ENCODE results near the gene COMTD1.

COMTD1 gene

DNA sequence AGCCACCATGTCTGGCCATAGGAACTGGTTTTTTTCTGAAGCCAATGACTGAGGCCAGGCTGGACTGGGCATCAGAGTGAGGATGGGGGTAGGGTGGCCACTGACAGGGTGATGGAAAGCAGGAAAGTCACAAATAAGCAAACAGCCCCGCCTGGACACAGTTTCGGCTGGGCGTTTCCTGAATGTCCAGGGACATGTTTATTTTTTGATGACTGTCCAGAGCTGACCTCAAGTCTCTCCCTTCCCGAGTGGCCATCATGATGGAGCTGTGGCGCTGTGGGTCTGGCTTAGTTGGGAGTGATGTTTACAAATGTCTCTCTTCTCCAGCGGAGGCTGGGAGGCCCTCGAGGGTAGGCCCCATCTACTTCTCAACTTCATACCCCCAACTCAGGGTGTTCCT, 37.1 kb upstream of the COMTD1 start:
- TF ChIP-seq, protein P1, sequence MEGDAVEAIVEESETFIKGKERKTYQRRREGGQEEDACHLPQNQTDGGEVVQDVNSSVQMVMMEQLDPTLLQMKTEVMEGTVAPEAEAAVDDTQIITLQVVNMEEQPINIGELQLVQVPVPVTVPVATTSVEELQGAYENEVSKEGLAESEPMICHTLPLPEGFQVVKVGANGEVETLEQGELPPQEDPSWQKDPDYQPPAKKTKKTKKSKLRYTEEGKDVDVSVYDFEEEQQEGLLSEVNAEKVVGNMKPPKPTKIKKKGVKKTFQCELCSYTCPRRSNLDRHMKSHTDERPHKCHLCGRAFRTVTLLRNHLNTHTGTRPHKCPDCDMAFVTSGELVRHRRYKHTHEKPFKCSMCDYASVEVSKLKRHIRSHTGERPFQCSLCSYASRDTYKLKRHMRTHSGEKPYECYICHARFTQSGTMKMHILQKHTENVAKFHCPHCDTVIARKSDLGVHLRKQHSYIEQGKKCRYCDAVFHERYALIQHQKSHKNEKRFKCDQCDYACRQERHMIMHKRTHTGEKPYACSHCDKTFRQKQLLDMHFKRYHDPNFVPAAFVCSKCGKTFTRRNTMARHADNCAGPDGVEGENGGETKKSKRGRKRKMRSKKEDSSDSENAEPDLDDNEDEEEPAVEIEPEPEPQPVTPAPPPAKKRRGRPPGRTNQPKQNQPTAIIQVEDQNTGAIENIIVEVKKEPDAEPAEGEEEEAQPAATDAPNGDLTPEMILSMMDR (IDR thresholded peaks at IDR 0.05; ENCODE audit: low read length): no peak
- no peak for TF ChIP-seq EZH2 (IDR thresholded peaks at IDR 0.05; ENCODE audit: borderline replicate concordance, low read length)
- Histone ChIP-seq H3K9ac (ENCODE audit: low read length) (no peak overlapping the region), H3K27ac (ENCODE audit: low read depth, low read length, poor library complexity, severe bottlenecking) (no peak overlapping the region), H3F3A (ENCODE audit: insufficient read depth, low read length) (no peaks in the 10 kb centered on the region), H4K20me1 (ENCODE audit: insufficient read depth, low read length) (no peaks in the 10 kb centered on the region), H3K4me1 (ENCODE audit: insufficient read depth, low read length, severe bottlenecking) (no peaks in the 10 kb centered on the region), H2AFZ (ENCODE audit: low read length) (no peak overlapping the region), H3K4me2 (ENCODE audit: low read length) (no peak overlapping the region), H3K4me3 (ENCODE audit: low read depth, low read length, poor library complexity, severe bottlenecking) (no peak overlapping the region), H3K27me3 (ENCODE audit: insufficient read depth, low read length) (no peaks in the 10 kb centered on the region), H3K9me2 (ENCODE audit: low read depth, low read length) (no peaks in the 10 kb centered on the region), H3K36me3 (ENCODE audit: insufficient read depth, low read length) (no peaks in the 10 kb centered on the region), H3K79me2 (ENCODE audit: insufficient read depth, low read length) (no peaks in the 10 kb centered on the region), H3K9me3 (ENCODE audit: low read length) (no peaks in the 10 kb centered on the region)

DNA sequence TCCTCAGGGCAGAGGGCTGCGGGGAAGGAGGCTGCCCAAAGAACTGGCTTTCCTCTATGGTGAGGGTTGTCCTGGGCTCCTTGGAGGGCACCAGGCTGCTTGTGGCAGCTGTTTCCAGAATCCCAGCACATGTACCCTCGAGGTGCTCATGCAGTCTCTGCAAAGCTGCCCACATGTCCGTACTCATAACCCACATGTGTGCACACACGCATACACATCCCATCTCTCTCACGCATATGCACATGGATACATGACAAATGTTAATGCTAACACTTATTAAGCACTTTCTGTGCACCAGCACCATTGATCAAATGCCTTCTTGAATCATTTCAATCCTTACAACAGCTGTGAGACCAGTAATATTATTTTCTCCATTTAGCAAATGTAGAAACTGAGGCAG, 36.3 kb upstream of the COMTD1 start:
- Histone ChIP-seq H3K4me3 (ENCODE audit: low read depth, low read length, poor library complexity, severe bottlenecking) (no peak overlapping the region), H3K9me2 (ENCODE audit: low read depth, low read length) (no peaks in the 10 kb centered on the region), H3K27ac (ENCODE audit: low read depth, low read length, poor library complexity, severe bottlenecking) (no peak overlapping the region), H4K20me1 (ENCODE audit: insufficient read depth, low read length) (no peaks in the 10 kb centered on the region), H3K9me3 (ENCODE audit: low read length) (no peaks in the 10 kb centered on the region), H3K36me3 (ENCODE audit: insufficient read depth, low read length) (no peaks in the 10 kb centered on the region), H3K79me2 (ENCODE audit: insufficient read depth, low read length) (no peaks in the 10 kb centered on the region), H3K27me3 (ENCODE audit: insufficient read depth, low read length) (no peaks in the 10 kb centered on the region), H3K4me1 (ENCODE audit: insufficient read depth, low read length, severe bottlenecking) (no peaks in the 10 kb centered on the region), H3K9ac (ENCODE audit: low read length) (no peak overlapping the region), H3F3A (ENCODE audit: insufficient read depth, low read length) (no peaks in the 10 kb centered on the region), H2AFZ (ENCODE audit: low read length) (no peak overlapping the region), H3K4me2 (ENCODE audit: low read length) (no peak overlapping the region)
- TF ChIP-seq, protein P1 (IDR thresholded peaks at IDR 0.05; ENCODE audit: low read length): no peak
- TF ChIP-seq EZH2 (IDR thresholded peaks at IDR 0.05; ENCODE audit: borderline replicate concordance, low read length): no peak

DNA sequence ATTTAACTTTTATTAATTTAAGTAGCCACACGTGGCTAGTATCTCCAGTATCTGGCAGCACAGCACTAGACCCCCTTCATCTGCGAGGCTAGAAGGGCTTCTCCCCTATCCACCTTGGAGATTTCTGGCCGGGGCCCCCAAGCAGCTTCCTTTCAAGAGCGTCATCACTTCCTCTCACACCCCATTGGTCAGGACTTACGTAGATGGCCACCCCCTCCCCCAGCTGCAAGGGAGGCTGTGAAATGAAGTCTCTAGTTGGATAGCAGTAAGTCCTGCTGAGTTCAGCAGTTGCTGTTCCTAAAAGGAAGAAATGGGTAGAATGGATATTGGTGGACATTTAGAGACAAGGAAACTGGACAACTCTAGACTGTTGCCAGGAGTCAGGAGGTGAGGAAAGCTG, 33.8 kb upstream of the COMTD1 start:
- Histone ChIP-seq H3K9me3 (ENCODE audit: low read length) (no peaks in the 10 kb centered on the region), H3K27me3 (ENCODE audit: insufficient read depth, low read length) (no peaks in the 10 kb centered on the region), H3K4me3 (ENCODE audit: low read depth, low read length, poor library complexity, severe bottlenecking) (no peak overlapping the region), H3K4me1 (ENCODE audit: insufficient read depth, low read length, severe bottlenecking) (no peaks in the 10 kb centered on the region), H3K27ac (ENCODE audit: low read depth, low read length, poor library complexity, severe bottlenecking) (no peak overlapping the region), H3F3A (ENCODE audit: insufficient read depth, low read length) (no peaks in the 10 kb centered on the region), H2AFZ (ENCODE audit: low read length) (no peak overlapping the region), H3K9me2 (ENCODE audit: low read depth, low read length) (no peaks in the 10 kb centered on the region), H3K4me2 (ENCODE audit: low read length) (no peak overlapping the region), H4K20me1 (ENCODE audit: insufficient read depth, low read length) (no peaks in the 10 kb centered on the region), H3K9ac (ENCODE audit: low read length) (no peak overlapping the region), H3K36me3 (ENCODE audit: insufficient read depth, low read length) (no peaks in the 10 kb centered on the region), H3K79me2 (ENCODE audit: insufficient read depth, low read length) (no peaks in the 10 kb centered on the region)
- TF ChIP-seq, protein P1 (IDR thresholded peaks at IDR 0.05; ENCODE audit: low read length): no peak
- TF ChIP-seq EZH2 (IDR thresholded peaks at IDR 0.05; ENCODE audit: borderline replicate concordance, low read length): no peak
